GM12892 (cell line): ENCODE measurements around the gene TMEM30B.

Source experiments
- POLR2A ChIP-seq: IDR thresholded peaks from 2 replicates; pipeline ENCODE4 v1.6.1; 2011; ENCODE audit warnings: low read depth, low read length, control low read depth
- POLR2AphosphoS5 ChIP-seq: IDR thresholded peaks from 2 replicates; pipeline ENCODE4 v1.6.1; 2011; ENCODE audit warnings: low read depth, low read length, control low read depth
- TAF1 ChIP-seq: IDR thresholded peaks from 2 replicates; pipeline ENCODE4 v1.6.1; 2011; ENCODE audit warnings: low read depth, mild to moderate bottlenecking, control low read depth, low read length, borderline replicate concordance

DNA sequence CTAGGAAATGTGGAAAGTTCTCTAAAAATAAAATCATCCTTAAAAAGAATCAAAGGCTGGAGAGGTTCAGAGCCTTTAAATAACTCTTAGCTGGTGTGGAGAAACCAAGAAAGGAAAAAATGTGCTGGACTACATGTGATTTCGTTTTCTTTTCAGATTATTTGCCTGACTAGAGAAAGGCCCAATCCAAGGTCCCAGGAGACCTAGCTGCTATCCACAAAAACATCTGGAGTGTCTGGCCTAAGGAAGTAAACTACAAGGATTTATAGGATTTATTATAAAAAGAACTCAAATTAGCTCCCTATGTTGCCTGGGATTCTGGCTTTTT lies 774 bp upstream of the TMEM30B start:
- TF ChIP-seq POLR2AphosphoS5 (no peak), POLR2A (no peak), TAF1 (no peak)
